K562 (cell line): ENCODE data around the gene TGFB2. TPM values are rescaled to one million over a fixed set of nuclear protein-coding genes. Genes with fewer than 3 reads are reported as not detected.

Experiments
- BCOR ChIP-seq: fragments of 450-650 bp; IDR thresholded peaks from 2 replicates; pipeline ENCODE4 v1.6.1; 2016
- CBFA2T2 ChIP-seq: fragments of 450-650 bp; conservative IDR thresholded peaks from 2 replicates; pipeline ENCODE4 v1.6.1; 2017; ENCODE audit warnings: mild to moderate bottlenecking
- CHD4 ChIP-seq: fragments of 200-600 bp; sonication (generic); IDR thresholded peaks from 3 replicates; pipeline ENCODE4 v1.6.1; 2012; ENCODE audit warnings: low read depth, mild to moderate bottlenecking, mixed read lengths, low read length, inconsistent platforms; ENCODE audit not compliant: insufficient read depth, insufficient replicate concordance, poor library complexity, severe bottlenecking
- CTBP1 ChIP-seq: fragments of 450-650 bp; IDR thresholded peaks from 2 replicates; pipeline ENCODE4 v1.6.1; 2016; ENCODE audit warnings: borderline replicate concordance
- DDX20 ChIP-seq: fragments of 450-650 bp; IDR thresholded peaks from 2 replicates; pipeline ENCODE4 v1.6.1; 2016; ENCODE audit warnings: missing genetic modification characterization, low read depth, mild to moderate bottlenecking, missing compliant biosample characterization, moderate library complexity
- EP400 ChIP-seq: fragments of 450-650 bp; IDR thresholded peaks from 2 replicates; pipeline ENCODE4 v1.6.1; 2017; ENCODE audit warnings: antibody characterized with exemption, mild to moderate bottlenecking, moderate library complexity
- FOXJ3 ChIP-seq: sonication (generic); formaldehyde crosslinking; IDR thresholded peaks from 2 replicates; pipeline ENCODE4 v1.4.0; 2020; ENCODE audit warnings: mild to moderate bottlenecking, missing genetic modification reagents
- GTF2A2 ChIP-seq: IDR thresholded peaks from 2 replicates; pipeline ENCODE4 v1.6.1; 2016; ENCODE audit warnings: mild to moderate bottlenecking, missing genetic modification characterization, missing compliant biosample characterization
- HDGF ChIP-seq: fragments of 450-650 bp; IDR thresholded peaks from 2 replicates; pipeline ENCODE4 v1.6.1; 2016
- HIVEP1 ChIP-seq: fragments of 250-450 bp; sonication (Bioruptor Pico); IDR thresholded peaks from 2 replicates; pipeline ENCODE4 v1.4.0; 2020; ENCODE audit warnings: mild to moderate bottlenecking
- MAFG ChIP-seq: fragments of 450-650 bp; conservative IDR thresholded peaks from 2 replicates; pipeline ENCODE4 v1.6.1; 2016; ENCODE audit warnings: missing genetic modification characterization, missing compliant biosample characterization
- MAFK ChIP-seq: IDR thresholded peaks from 2 replicates; pipeline ENCODE4 v1.6.1; 2011; ENCODE audit warnings: low read length, improper control_type of control experiment
- NFYB ChIP-seq: IDR thresholded peaks from 2 replicates; pipeline ENCODE4 v1.6.1; 2011; ENCODE audit warnings: mild to moderate bottlenecking, moderate library complexity; ENCODE audit not compliant: insufficient read length; ENCODE audit errors: extremely low read depth
- RBM22 ChIP-seq: fragments of 200-400 bp; formaldehyde crosslinking; IDR thresholded peaks from 2 replicates; pipeline ENCODE4 v1.6.1; 2018; ENCODE audit warnings: low read length, low read depth; ENCODE audit not compliant: poor library complexity, severe bottlenecking
- SIN3B ChIP-seq: fragments of 450-650 bp; IDR thresholded peaks from 2 replicates; pipeline ENCODE4 v1.6.1; 2017; ENCODE audit warnings: low read depth, mild to moderate bottlenecking, moderate library complexity
- SPI1 ChIP-seq: IDR thresholded peaks from 2 replicates; pipeline ENCODE4 v1.6.1; 2011; ENCODE audit warnings: low read depth, low read length, control low read depth, borderline replicate concordance
- U2AF2 ChIP-seq: fragments of 200-400 bp; formaldehyde crosslinking; optimal IDR thresholded peaks from 2 replicates; pipeline ENCODE3; 2017; ENCODE audit warnings: low read depth, mild to moderate bottlenecking, low read length
- XRCC3 ChIP-seq: fragments of 450-650 bp; IDR thresholded peaks from 2 replicates; pipeline ENCODE4 v1.6.1; 2017; ENCODE audit warnings: mild to moderate bottlenecking, moderate library complexity
- ZFP30 ChIP-seq: fragments of 250-450 bp; sonication (Bioruptor Pico); IDR thresholded peaks from 2 replicates; pipeline ENCODE4 v1.8.0; 2022; ENCODE audit warnings: moderate library complexity, mild to moderate bottlenecking, inconsistent platforms, borderline replicate concordance
- ZNF212 ChIP-seq: fragments of 450-650 bp; formaldehyde crosslinking; IDR thresholded peaks from 2 replicates; pipeline ENCODE4 v1.4.0; 2020; ENCODE audit warnings: mild to moderate bottlenecking
- ZNF589 ChIP-seq: fragments of 200-800 bp; sonication (Bioruptor generic); IDR thresholded peaks from 2 replicates; pipeline ENCODE4 v1.6.1; 2016; ENCODE audit warnings: low read depth, missing genetic modification characterization, missing compliant biosample characterization
- ZNF699 ChIP-seq: fragments of 250-450 bp; sonication (Bioruptor Pico); IDR thresholded peaks from 2 replicates; pipeline ENCODE4 v1.8.0; 2021; ENCODE audit warnings: mild to moderate bottlenecking, moderate library complexity; ENCODE audit not compliant: insufficient replicate concordance
- ZNF766 ChIP-seq: fragments of 200-800 bp; sonication (Bioruptor generic); conservative IDR thresholded peaks from 2 replicates; pipeline ENCODE4 v1.6.1; 2016; ENCODE audit warnings: missing genetic modification characterization, missing compliant biosample characterization
- ZNF780A ChIP-seq: fragments of 250-450 bp; sonication (Bioruptor Pico); IDR thresholded peaks from 2 replicates; pipeline ENCODE4 v1.5.0; 2021; ENCODE audit warnings: mild to moderate bottlenecking
- polyA plus RNA-seq, 8 experiments: library from polyadenylated mRNA; depleted of rRNA in 4 of 8; stranded (reverse) in 5 of 8; unstranded in 3 of 8; fragments of >200 nt; fragmentation: Nextera tagmentation in 2 of 8; fragmentation: Illumina TruSeq in 1 of 8; extraction: Ambion mirVana in 2 of 8; extraction: Trizol in 1 of 8; gene quantifications; 2 replicates each; pipeline versions ENCODE4 v1.2.1 to v1.2.3, GENCODE V29; 2011 to 2014; ENCODE audit warnings: inconsistent platforms in 1 of 8, missing spikeins in 1 of 8
- total RNA-seq, 7 experiments: library from RNA; depleted of rRNA in 6 of 7; stranded (reverse); fragments of >200 nt in 6 of 7; fragmentation: Illumina TruSeq in 2 of 7; extraction: Trizol in 2 of 7; gene quantifications; 2 replicates each; pipeline versions ENCODE4 v1.2.1 to v1.2.3, GENCODE V29; 2011 to 2021; ENCODE audit warnings: low replicate concordance in 1 of 7
- TF ChIP-seq, protein P1 (sequence below): fragments of 450-650 bp; IDR thresholded peaks from 2 replicates; pipeline ENCODE4 v1.6.1; 2017; ENCODE audit warnings: mild to moderate bottlenecking, moderate library complexity
- TF ChIP-seq, protein P2 (sequence below): sonication (generic); formaldehyde crosslinking; IDR thresholded peaks from 2 replicates; pipeline ENCODE4 v1.8.0; 2023; ENCODE audit warnings: mild to moderate bottlenecking, missing genetic modification reagents

Gene TGFB2
- total and polyA plus RNA-seq, 9 of the 15 experiments (the other 6 are each of a cell fraction or from before 2014, with no cell fraction given): 0.03 to 0.41 (median 0.11) TPM; not detected in 3

DNA sequence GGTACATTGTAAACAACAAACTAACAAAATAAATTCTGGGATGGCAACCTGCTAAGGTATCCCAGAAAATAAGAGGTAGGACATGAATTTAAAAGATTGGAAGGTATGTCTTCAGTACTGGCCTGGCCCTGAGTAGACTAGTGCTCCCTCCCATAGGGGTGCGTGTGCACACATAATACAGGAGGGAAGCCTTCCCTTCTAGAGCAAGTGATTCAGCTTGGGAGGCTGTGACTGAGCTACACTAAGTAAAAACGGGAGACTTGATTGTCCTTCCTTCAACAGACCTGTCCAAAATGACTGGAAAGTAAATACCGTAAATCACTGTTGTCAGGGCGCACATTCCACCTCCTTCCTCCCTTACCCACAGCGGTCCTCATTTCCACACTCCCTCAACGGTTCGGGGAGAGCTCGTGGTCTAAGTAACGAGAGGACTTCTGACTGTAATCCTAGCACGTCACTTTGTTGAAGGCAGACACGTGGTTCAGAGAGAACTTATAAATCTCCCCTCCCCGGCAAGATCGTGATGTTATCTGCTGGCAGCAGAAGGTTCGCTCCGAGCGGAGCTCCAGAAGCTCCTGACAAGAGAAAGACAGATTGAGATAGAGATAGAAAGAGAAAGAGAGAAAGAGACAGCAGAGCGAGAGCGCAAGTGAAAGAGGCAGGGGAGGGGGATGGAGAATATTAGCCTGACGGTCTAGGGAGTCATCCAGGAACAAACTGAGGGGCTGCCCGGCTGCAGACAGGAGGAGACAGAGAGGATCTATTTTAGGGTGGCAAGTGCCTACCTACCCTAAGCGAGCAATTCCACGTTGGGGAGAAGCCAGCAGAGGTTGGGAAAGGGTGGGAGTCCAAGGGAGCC is at the start of gene TGFB2 (continued):
- TF ChIP-seq, protein P1, sequence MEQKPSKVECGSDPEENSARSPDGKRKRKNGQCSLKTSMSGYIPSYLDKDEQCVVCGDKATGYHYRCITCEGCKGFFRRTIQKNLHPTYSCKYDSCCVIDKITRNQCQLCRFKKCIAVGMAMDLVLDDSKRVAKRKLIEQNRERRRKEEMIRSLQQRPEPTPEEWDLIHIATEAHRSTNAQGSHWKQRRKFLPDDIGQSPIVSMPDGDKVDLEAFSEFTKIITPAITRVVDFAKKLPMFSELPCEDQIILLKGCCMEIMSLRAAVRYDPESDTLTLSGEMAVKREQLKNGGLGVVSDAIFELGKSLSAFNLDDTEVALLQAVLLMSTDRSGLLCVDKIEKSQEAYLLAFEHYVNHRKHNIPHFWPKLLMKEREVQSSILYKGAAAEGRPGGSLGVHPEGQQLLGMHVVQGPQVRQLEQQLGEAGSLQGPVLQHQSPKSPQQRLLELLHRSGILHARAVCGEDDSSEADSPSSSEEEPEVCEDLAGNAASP: no peak
- no peak for TF ChIP-seq SPI1
- no peak for TF ChIP-seq ZFP30
- no peak for TF ChIP-seq HIVEP1 (CRISPR knock-in tag)
- peak; percentile 31 for TF ChIP-seq EP400
- no peak for TF ChIP-seq NFYB
- no peak for TF ChIP-seq FOXJ3
- no peak for TF ChIP-seq CHD4
- no peak for TF ChIP-seq GTF2A2 (tag)
- no peak for TF ChIP-seq ZNF589
- no peak for TF ChIP-seq ZNF212 (CRISPR knock-in tag)
- no peak for TF ChIP-seq XRCC3
- TF ChIP-seq MAFK: no peak
- TF ChIP-seq U2AF2: no peak
- no peak for TF ChIP-seq ZNF699 (CRISPR knock-in tag)
- no peak for TF ChIP-seq BCOR
- no peak for TF ChIP-seq DDX20 (tag)
- no peak for TF ChIP-seq SIN3B
- no peak for TF ChIP-seq HDGF
- TF ChIP-seq CBFA2T2: peak; percentile 68
- no peak for TF ChIP-seq ZNF780A (CRISPR knock-in tag)
- TF ChIP-seq MAFG: no peak
- TF ChIP-seq ZNF766 (CRISPR knock-in tag): no peak
- TF ChIP-seq CTBP1: peak; percentile 58; the same call in 1 of the 2 replicates
- no peak for TF ChIP-seq RBM22
- TF ChIP-seq, protein P2, sequence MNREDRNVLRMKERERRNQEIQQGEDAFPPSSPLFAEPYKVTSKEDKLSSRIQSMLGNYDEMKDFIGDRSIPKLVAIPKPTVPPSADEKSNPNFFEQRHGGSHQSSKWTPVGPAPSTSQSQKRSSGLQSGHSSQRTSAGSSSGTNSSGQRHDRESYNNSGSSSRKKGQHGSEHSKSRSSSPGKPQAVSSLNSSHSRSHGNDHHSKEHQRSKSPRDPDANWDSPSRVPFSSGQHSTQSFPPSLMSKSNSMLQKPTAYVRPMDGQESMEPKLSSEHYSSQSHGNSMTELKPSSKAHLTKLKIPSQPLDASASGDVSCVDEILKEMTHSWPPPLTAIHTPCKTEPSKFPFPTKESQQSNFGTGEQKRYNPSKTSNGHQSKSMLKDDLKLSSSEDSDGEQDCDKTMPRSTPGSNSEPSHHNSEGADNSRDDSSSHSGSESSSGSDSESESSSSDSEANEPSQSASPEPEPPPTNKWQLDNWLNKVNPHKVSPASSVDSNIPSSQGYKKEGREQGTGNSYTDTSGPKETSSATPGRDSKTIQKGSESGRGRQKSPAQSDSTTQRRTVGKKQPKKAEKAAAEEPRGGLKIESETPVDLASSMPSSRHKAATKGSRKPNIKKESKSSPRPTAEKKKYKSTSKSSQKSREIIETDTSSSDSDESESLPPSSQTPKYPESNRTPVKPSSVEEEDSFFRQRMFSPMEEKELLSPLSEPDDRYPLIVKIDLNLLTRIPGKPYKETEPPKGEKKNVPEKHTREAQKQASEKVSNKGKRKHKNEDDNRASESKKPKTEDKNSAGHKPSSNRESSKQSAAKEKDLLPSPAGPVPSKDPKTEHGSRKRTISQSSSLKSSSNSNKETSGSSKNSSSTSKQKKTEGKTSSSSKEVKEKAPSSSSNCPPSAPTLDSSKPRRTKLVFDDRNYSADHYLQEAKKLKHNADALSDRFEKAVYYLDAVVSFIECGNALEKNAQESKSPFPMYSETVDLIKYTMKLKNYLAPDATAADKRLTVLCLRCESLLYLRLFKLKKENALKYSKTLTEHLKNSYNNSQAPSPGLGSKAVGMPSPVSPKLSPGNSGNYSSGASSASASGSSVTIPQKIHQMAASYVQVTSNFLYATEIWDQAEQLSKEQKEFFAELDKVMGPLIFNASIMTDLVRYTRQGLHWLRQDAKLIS (CRISPR knock-in tag): no peak
